ENCODE data around the gene PSMB5. TPM values are rescaled to one million over a fixed set of nuclear protein-coding genes. Genes with fewer than 3 reads are reported as not detected.

PSMB5 gene
- total and polyA plus RNA-seq, 4 donors, result 74.0 to 152 (median 95.4) TPM

GRCh38 chr14:22979748-22980392, 54.8 kb downstream of the PSMB5 start:
- 70% methylated on average over 8 of the region's 8 CpGs for WGBS
- no peaks in the 10 kb centered on the region for H3K9me3 ChIP-seq (ENCODE audit: control insufficient read depth in 4 of 4, low read length in 3 of 4)
- H3K36me3 ChIP-seq (ENCODE audit: control insufficient read depth in 4 of 4, insufficient read depth in 3 of 4, low read depth in 1 of 4, low read length in 3 of 4), result no peaks in the 10 kb centered on the region
- peak overlapping the region; percentile 85 to 87 for H3K27ac ChIP-seq (ENCODE audit: low read depth in 1 of 2, low read length in 2 of 2)
- peak overlapping the region in 1 of 2 donors; percentile 58 for H3K9ac ChIP-seq (ENCODE audit: low read depth in 1 of 2, low read length in 2 of 2)
- H3K27me3 ChIP-seq (ENCODE audit: control insufficient read depth in 4 of 4, insufficient read depth in 4 of 4, low read length in 3 of 4), result no peaks in the 10 kb centered on the region
- TF ChIP-seq HNF4A (conservative IDR thresholded peaks at IDR 0.05) (no peak), HNF4G (IDR thresholded peaks at IDR 0.05) (no peak), GABPA (IDR thresholded peaks at IDR 0.05 in 1 of 2, conservative IDR thresholded peaks at IDR 0.05 in 1 of 2) (no peak), ZBTB33 (IDR thresholded peaks at IDR 0.05) (no peak), SP1 (IDR thresholded peaks at IDR 0.05) (no peak)
- H3K4me1 ChIP-seq (ENCODE audit: control insufficient read depth in 4 of 4, insufficient read depth in 4 of 4, low read length in 3 of 4), result peaks cover 14 to 88% (median 61%) of the 10 kb centered on the region in 4 donors
- DNase-seq (ENCODE audit: low spot score), result no peak
- H3K4me3 ChIP-seq (ENCODE audit: low read depth in 1 of 3, low read length in 3 of 3), result peak overlapping the region in 2 of 3 donors; percentile 62 to 88

GRCh38 chr14:22978981-22979671, 55.6 kb downstream of the PSMB5 start:
- H3K4me3 ChIP-seq (ENCODE audit: low read depth in 1 of 3, low read length in 3 of 3), result no peak overlapping the region
- H3K36me3 ChIP-seq (ENCODE audit: control insufficient read depth in 4 of 4, insufficient read depth in 3 of 4, low read depth in 1 of 4, low read length in 3 of 4), result no peaks in the 10 kb centered on the region
- no peaks in the 10 kb centered on the region for H3K9me3 ChIP-seq (ENCODE audit: control insufficient read depth in 4 of 4, low read length in 3 of 4)
- H3K4me1 ChIP-seq (ENCODE audit: control insufficient read depth in 4 of 4, insufficient read depth in 4 of 4, low read length in 3 of 4), result peaks cover 16 to 92% (median 69%) of the 10 kb centered on the region in 4 donors
- no peak for DNase-seq (ENCODE audit: low spot score)
- peak overlapping the region; percentile 85 to 87 for H3K27ac ChIP-seq (ENCODE audit: low read depth in 1 of 2, low read length in 2 of 2)
- TF ChIP-seq HNF4G (IDR thresholded peaks at IDR 0.05) (no peak), CTCF (IDR thresholded peaks at IDR 0.05; ENCODE audit: low read depth, low read length, missing input control) (no peak), SP1 (IDR thresholded peaks at IDR 0.05) (no peak), EGR1 (IDR thresholded peaks at IDR 0.05; ENCODE audit: low read depth in 2 of 2) (no peak), HNF4A (conservative IDR thresholded peaks at IDR 0.05) (no peak), TAF1 (conservative IDR thresholded peaks at IDR 0.05) (no peak), JUND (IDR thresholded peaks at IDR 0.05) (no peak), RXRA (IDR thresholded peaks at IDR 0.05) (no peak), YY1 (IDR thresholded peaks at IDR 0.05) (no peak), FOXA2 (IDR thresholded peaks at IDR 0.05) (no peak), FOXA1 (IDR thresholded peaks at IDR 0.05) (no peak)
- TF ChIP-seq, protein P1, sequence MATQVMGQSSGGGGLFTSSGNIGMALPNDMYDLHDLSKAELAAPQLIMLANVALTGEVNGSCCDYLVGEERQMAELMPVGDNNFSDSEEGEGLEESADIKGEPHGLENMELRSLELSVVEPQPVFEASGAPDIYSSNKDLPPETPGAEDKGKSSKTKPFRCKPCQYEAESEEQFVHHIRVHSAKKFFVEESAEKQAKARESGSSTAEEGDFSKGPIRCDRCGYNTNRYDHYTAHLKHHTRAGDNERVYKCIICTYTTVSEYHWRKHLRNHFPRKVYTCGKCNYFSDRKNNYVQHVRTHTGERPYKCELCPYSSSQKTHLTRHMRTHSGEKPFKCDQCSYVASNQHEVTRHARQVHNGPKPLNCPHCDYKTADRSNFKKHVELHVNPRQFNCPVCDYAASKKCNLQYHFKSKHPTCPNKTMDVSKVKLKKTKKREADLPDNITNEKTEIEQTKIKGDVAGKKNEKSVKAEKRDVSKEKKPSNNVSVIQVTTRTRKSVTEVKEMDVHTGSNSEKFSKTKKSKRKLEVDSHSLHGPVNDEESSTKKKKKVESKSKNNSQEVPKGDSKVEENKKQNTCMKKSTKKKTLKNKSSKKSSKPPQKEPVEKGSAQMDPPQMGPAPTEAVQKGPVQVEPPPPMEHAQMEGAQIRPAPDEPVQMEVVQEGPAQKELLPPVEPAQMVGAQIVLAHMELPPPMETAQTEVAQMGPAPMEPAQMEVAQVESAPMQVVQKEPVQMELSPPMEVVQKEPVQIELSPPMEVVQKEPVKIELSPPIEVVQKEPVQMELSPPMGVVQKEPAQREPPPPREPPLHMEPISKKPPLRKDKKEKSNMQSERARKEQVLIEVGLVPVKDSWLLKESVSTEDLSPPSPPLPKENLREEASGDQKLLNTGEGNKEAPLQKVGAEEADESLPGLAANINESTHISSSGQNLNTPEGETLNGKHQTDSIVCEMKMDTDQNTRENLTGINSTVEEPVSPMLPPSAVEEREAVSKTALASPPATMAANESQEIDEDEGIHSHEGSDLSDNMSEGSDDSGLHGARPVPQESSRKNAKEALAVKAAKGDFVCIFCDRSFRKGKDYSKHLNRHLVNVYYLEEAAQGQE (IDR thresholded peaks at IDR 0.05), result no peak
- H3K9ac ChIP-seq (ENCODE audit: low read depth in 1 of 2, low read length in 2 of 2), result no peak overlapping the region
- WGBS, result 83% methylated on average over 5 of the region's 5 CpGs
- H3K27me3 ChIP-seq (ENCODE audit: control insufficient read depth in 4 of 4, insufficient read depth in 4 of 4, low read length in 3 of 4), result no peaks in the 10 kb centered on the region
